SHP77 treated with DMSO at 0.1 percent for 48 hours (cell line): Measurements from ENCODE around the gene THRAP3.

ENCODE experiments used
- DNase-seq: peaks from one replicate; lab custom pipeline; 2025; lab: John Stamatoyannopoulos, UW

The THRAP3 gene

GRCh38 chr1:36324353-36324703 lies 100.1 kb downstream of the THRAP3 start:
- no peak for DNase-seq

- DNase-seq = no peak
These were observed 102.3 kb downstream of the THRAP3 start for GRCh38 chr1:36326499-36326898.

- DNase-seq = no peak
These were observed 103.3 kb downstream of the THRAP3 start for GRCh38 chr1:36327421-36328087.

- no peak for DNase-seq
These were observed 103.8 kb downstream of the THRAP3 start for GRCh38 chr1:36328088-36328480.

- no peak for DNase-seq
These were observed 104.5 kb downstream of the THRAP3 start for GRCh38 chr1:36328713-36329112.

GRCh38 chr1:36329817-36330216 lies 105.6 kb downstream of the THRAP3 start:
- DNase-seq = no peak

GRCh38 chr1:36330940-36331339 lies 106.7 kb downstream of the THRAP3 start:
- no peak for DNase-seq

- no peak for DNase-seq
These were observed 113.6 kb downstream of the THRAP3 start for GRCh38 chr1:36337830-36338229.

- DNase-seq = no peak
These were observed 115.0 kb downstream of the THRAP3 start for GRCh38 chr1:36339215-36339614.

GRCh38 chr1:36339615-36340014 lies 115.4 kb downstream of the THRAP3 start:
- no peak for DNase-seq

- DNase-seq = no peak
These were observed 117.5 kb downstream of the THRAP3 start for GRCh38 chr1:36341626-36342320.

GRCh38 chr1:36342426-36343185 lies 118.4 kb downstream of the THRAP3 start:
- no peak for DNase-seq

GRCh38 chr1:36343651-36344394 lies 119.6 kb downstream of the THRAP3 start:
- DNase-seq = no peak

GRCh38 chr1:36344395-36344680 lies 120.1 kb downstream of the THRAP3 start:
- DNase-seq = no peak

GRCh38 chr1:36345353-36345752 lies 121.1 kb downstream of the THRAP3 start:
- no peak for DNase-seq

GRCh38 chr1:36346741-36347370 lies 122.6 kb downstream of the THRAP3 start:
- no peak for DNase-seq

GRCh38 chr1:36349241-36349671 lies 125.0 kb downstream of the THRAP3 start:
- DNase-seq = no peak

GRCh38 chr1:36349839-36350238 lies 125.6 kb downstream of the THRAP3 start:
- no peak for DNase-seq

- no peak for DNase-seq
These were observed 126.5 kb downstream of the THRAP3 start for GRCh38 chr1:36350659-36351226.

GRCh38 chr1:36351227-36351977 lies 127.2 kb downstream of the THRAP3 start:
- DNase-seq = no peak
